ENCODE results near the gene SLC4A1. TPM values are rescaled to one million over a fixed set of nuclear protein-coding genes. Genes with fewer than 3 reads are reported as not detected.

SLC4A1 gene
- total RNA-seq, 1 experiment from 2014 or later, result not detected

DNA sequence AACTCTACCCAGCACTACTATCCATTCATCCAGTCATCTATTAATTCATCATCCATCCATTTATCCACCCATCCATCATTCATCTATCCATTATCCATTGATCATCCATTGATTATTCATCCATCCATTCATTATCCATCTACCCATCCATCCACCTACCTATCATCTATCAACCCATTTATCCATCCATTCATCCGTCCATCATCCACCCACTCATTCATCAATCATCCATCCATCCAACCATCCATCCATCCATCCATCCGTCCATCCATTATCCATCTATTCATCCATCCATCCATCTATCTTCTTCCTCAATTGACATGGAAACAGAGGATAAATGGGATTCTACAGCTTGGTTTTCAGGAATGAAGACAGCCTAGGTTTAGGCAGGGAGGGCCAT lies 12.0 kb downstream of the SLC4A1 start (continued):
- TF ChIP-seq, protein P1, sequence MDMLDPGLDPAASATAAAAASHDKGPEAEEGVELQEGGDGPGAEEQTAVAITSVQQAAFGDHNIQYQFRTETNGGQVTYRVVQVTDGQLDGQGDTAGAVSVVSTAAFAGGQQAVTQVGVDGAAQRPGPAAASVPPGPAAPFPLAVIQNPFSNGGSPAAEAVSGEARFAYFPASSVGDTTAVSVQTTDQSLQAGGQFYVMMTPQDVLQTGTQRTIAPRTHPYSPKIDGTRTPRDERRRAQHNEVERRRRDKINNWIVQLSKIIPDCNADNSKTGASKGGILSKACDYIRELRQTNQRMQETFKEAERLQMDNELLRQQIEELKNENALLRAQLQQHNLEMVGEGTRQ (CRISPR knock-in tag; IDR thresholded peaks at IDR 0.05), result no peak
- no peak for TF ChIP-seq JUN (CRISPR knock-in tag; IDR thresholded peaks at IDR 0.05)
- TF ChIP-seq, protein P2, sequence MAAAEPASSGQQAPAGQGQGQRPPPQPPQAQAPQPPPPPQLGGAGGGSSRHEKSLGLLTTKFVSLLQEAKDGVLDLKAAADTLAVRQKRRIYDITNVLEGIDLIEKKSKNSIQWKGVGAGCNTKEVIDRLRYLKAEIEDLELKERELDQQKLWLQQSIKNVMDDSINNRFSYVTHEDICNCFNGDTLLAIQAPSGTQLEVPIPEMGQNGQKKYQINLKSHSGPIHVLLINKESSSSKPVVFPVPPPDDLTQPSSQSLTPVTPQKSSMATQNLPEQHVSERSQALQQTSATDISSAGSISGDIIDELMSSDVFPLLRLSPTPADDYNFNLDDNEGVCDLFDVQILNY (CRISPR knock-in tag; IDR thresholded peaks at IDR 0.05), result no peak
- TF ChIP-seq NR2C2 (CRISPR knock-in tag; IDR thresholded peaks at IDR 0.05), result no peak
- no peak for TF ChIP-seq IRF2 (CRISPR knock-in tag; IDR thresholded peaks at IDR 0.05; ENCODE audit: borderline replicate concordance, low read depth)
- no peak for TF ChIP-seq ESRRA (CRISPR knock-in tag; IDR thresholded peaks at IDR 0.05; ENCODE audit: borderline replicate concordance)
- TF ChIP-seq, protein P3, sequence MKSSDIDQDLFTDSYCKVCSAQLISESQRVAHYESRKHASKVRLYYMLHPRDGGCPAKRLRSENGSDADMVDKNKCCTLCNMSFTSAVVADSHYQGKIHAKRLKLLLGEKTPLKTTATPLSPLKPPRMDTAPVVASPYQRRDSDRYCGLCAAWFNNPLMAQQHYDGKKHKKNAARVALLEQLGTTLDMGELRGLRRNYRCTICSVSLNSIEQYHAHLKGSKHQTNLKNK (CRISPR knock-in tag; IDR thresholded peaks at IDR 0.05), result no peak
- TF ChIP-seq, protein P4, sequence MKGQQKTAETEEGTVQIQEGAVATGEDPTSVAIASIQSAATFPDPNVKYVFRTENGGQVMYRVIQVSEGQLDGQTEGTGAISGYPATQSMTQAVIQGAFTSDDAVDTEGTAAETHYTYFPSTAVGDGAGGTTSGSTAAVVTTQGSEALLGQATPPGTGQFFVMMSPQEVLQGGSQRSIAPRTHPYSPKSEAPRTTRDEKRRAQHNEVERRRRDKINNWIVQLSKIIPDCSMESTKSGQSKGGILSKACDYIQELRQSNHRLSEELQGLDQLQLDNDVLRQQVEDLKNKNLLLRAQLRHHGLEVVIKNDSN (CRISPR knock-in tag; IDR thresholded peaks at IDR 0.05), result no peak

DNA sequence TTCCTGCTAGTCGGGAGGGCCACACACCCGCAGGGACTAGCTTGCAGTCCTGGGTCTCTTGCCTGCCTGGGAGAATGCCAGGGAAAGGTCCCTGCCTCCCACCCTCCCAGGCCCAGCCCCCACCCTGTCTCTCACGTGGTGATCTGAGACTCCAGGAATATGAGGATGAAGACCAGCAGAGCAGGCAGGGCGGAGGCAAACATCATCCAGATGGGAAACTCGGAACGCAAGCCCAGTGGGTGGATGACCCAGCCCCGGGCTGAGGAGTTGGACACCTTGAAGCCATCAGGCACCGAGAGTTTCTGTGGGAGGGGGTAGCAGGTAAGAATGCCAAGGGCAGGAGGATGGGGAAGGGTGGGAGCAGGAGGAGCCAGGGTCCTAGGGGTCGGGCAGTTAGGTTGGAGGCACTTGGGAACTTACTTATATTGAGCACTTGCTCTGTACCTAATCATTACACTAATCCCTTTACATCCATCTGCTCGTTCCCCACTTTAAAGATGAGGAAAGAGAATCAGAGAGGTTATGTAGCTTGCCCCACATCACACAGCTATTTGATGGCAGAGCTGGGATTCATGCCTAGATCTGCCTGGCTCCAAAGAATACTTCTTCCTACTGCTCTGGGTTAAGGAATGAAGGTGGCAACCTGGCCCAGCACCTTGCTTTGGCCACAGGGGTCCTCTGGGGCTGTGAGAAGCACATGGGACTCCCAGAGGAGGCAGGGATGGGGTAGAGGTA lies 13.4 kb downstream of the SLC4A1 start:
- Mint-ChIP-seq H3K4me3 (no peak overlapping the region), H3K9me3 (no peaks in the 10 kb centered on the region), H3K4me1 (no peaks in the 10 kb centered on the region), H3K27ac (no peak overlapping the region), H3K36me3 (no peaks in the 10 kb centered on the region), H3K27me3 (ENCODE audit: low read depth) (no peaks in the 10 kb centered on the region; the same call in 1 of the 2 replicates)
- POLR2A ChIA-PET, result interaction anchor here (0.7 to 1.1 kb wide), 2 partner anchors 25 to 40 kb away, joined by 3 to 7 read pairs; no protein-coding TSS in a partner anchor
- TF ChIP-seq EMX1 (CRISPR knock-in tag; IDR thresholded peaks at IDR 0.05) (no peak), ZNF121 (CRISPR knock-in tag; IDR thresholded peaks at IDR 0.05) (no peak), SOX15 (CRISPR knock-in tag; IDR thresholded peaks at IDR 0.05) (no peak), IRF2 (CRISPR knock-in tag; IDR thresholded peaks at IDR 0.05; ENCODE audit: borderline replicate concordance, low read depth) (no peak), TEAD4 (CRISPR knock-in tag; IDR thresholded peaks at IDR 0.05) (no peak)
- TF ChIP-seq, protein P2 (CRISPR knock-in tag; IDR thresholded peaks at IDR 0.05), result no peak
- TF ChIP-seq, protein P5, sequence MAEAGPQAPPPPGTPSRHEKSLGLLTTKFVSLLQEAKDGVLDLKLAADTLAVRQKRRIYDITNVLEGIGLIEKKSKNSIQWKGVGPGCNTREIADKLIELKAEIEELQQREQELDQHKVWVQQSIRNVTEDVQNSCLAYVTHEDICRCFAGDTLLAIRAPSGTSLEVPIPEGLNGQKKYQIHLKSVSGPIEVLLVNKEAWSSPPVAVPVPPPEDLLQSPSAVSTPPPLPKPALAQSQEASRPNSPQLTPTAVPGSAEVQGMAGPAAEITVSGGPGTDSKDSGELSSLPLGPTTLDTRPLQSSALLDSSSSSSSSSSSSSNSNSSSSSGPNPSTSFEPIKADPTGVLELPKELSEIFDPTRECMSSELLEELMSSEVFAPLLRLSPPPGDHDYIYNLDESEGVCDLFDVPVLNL (CRISPR knock-in tag; IDR thresholded peaks at IDR 0.05; ENCODE audit: borderline replicate concordance, low read depth), result no peak
- TF ChIP-seq, protein P6, sequence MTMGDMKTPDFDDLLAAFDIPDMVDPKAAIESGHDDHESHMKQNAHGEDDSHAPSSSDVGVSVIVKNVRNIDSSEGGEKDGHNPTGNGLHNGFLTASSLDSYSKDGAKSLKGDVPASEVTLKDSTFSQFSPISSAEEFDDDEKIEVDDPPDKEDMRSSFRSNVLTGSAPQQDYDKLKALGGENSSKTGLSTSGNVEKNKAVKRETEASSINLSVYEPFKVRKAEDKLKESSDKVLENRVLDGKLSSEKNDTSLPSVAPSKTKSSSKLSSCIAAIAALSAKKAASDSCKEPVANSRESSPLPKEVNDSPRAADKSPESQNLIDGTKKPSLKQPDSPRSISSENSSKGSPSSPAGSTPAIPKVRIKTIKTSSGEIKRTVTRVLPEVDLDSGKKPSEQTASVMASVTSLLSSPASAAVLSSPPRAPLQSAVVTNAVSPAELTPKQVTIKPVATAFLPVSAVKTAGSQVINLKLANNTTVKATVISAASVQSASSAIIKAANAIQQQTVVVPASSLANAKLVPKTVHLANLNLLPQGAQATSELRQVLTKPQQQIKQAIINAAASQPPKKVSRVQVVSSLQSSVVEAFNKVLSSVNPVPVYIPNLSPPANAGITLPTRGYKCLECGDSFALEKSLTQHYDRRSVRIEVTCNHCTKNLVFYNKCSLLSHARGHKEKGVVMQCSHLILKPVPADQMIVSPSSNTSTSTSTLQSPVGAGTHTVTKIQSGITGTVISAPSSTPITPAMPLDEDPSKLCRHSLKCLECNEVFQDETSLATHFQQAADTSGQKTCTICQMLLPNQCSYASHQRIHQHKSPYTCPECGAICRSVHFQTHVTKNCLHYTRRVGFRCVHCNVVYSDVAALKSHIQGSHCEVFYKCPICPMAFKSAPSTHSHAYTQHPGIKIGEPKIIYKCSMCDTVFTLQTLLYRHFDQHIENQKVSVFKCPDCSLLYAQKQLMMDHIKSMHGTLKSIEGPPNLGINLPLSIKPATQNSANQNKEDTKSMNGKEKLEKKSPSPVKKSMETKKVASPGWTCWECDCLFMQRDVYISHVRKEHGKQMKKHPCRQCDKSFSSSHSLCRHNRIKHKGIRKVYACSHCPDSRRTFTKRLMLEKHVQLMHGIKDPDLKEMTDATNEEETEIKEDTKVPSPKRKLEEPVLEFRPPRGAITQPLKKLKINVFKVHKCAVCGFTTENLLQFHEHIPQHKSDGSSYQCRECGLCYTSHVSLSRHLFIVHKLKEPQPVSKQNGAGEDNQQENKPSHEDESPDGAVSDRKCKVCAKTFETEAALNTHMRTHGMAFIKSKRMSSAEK (CRISPR knock-in tag; IDR thresholded peaks at IDR 0.05; ENCODE audit: borderline replicate concordance), result no peak
- TF ChIP-seq, protein P7, sequence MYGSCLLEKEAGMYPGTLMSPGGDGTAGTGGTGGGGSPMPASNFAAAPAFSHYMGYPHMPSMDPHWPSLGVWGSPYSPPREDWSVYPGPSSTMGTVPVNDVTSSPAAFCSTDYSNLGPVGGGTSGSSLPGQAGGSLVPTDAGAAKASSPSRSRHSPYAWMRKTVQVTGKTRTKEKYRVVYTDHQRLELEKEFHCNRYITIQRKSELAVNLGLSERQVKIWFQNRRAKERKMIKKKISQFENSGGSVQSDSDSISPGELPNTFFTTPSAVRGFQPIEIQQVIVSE (CRISPR knock-in tag; IDR thresholded peaks at IDR 0.05; ENCODE audit: borderline replicate concordance), result no peak
- TF ChIP-seq, protein P8, sequence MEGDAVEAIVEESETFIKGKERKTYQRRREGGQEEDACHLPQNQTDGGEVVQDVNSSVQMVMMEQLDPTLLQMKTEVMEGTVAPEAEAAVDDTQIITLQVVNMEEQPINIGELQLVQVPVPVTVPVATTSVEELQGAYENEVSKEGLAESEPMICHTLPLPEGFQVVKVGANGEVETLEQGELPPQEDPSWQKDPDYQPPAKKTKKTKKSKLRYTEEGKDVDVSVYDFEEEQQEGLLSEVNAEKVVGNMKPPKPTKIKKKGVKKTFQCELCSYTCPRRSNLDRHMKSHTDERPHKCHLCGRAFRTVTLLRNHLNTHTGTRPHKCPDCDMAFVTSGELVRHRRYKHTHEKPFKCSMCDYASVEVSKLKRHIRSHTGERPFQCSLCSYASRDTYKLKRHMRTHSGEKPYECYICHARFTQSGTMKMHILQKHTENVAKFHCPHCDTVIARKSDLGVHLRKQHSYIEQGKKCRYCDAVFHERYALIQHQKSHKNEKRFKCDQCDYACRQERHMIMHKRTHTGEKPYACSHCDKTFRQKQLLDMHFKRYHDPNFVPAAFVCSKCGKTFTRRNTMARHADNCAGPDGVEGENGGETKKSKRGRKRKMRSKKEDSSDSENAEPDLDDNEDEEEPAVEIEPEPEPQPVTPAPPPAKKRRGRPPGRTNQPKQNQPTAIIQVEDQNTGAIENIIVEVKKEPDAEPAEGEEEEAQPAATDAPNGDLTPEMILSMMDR (IDR thresholded peaks at IDR 0.05), result no peak
- TF ChIP-seq, protein P9, sequence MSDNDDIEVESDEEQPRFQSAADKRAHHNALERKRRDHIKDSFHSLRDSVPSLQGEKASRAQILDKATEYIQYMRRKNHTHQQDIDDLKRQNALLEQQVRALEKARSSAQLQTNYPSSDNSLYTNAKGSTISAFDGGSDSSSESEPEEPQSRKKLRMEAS (CRISPR knock-in tag; IDR thresholded peaks at IDR 0.05), result no peak
- TF ChIP-seq, protein P10, sequence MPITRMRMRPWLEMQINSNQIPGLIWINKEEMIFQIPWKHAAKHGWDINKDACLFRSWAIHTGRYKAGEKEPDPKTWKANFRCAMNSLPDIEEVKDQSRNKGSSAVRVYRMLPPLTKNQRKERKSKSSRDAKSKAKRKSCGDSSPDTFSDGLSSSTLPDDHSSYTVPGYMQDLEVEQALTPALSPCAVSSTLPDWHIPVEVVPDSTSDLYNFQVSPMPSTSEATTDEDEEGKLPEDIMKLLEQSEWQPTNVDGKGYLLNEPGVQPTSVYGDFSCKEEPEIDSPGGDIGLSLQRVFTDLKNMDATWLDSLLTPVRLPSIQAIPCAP (CRISPR knock-in tag; IDR thresholded peaks at IDR 0.05), result no peak
- TF ChIP-seq, protein P3 (CRISPR knock-in tag; IDR thresholded peaks at IDR 0.05), result no peak
- CTCF ChIA-PET, result interaction anchor here (1.1 to 1.9 kb wide), 3 partner anchors 10 to 91 kb away, joined by 3 to 6 read pairs (median 3); no protein-coding TSS in a partner anchor
- no peak for ATAC-seq
- DNase-seq (ENCODE audit: low spot score), result no peak
